HEK293T (cell line): ENCODE data around the gene FTO.

Experiments used
- ARNT ChIP-seq: fragments of 450-650 bp; IDR thresholded peaks from 2 replicates; pipeline ENCODE4 v1.6.1; 2017; ENCODE audit warnings: mild to moderate bottlenecking
- BHLHE40 ChIP-seq: fragments of 450-650 bp; IDR thresholded peaks from 2 replicates; pipeline ENCODE4 v1.6.1; 2016; ENCODE audit warnings: mild to moderate bottlenecking, moderate library complexity, borderline replicate concordance
- CTBP1 ChIP-seq: fragments of 450-650 bp; IDR thresholded peaks from 2 replicates; pipeline ENCODE4 v1.6.1; 2016; ENCODE audit warnings: borderline replicate concordance
- FOXA1 ChIP-seq: fragments of 450-650 bp; IDR thresholded peaks from 2 replicates; pipeline ENCODE4 v1.6.1; 2016; ENCODE audit warnings: mild to moderate bottlenecking
- FOXK2 ChIP-seq: fragments of 450-650 bp; IDR thresholded peaks from 2 replicates; pipeline ENCODE4 v1.6.1; 2016; ENCODE audit warnings: mild to moderate bottlenecking
- SP1 ChIP-seq: fragments of 450-650 bp; IDR thresholded peaks from 2 replicates; pipeline ENCODE4 v1.6.1; 2017
- TARDBP ChIP-seq: fragments of 450-650 bp; IDR thresholded peaks from 2 replicates; pipeline ENCODE4 v1.6.1; 2016

DNA sequence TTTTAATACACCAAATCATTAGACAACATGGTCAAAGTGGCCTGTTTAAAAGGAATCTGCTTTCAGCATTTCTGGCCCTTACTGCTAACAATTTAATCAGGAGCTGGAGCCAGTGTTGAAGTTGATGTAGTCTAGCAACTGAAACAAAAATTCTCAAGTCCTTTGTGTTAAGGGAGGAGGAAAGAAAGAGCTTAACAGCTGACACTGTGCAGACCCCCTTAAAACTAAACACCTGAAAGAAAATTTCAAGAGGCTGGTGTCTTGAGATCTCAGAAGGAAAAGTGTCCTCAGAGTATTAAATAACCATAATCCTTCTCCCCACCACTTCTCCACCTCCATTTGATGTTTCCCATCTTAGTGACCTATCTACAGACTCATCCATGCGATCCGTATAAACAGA, 232.1 kb downstream of the FTO start:
- TF ChIP-seq CTBP1: no peak
- TF ChIP-seq TARDBP: no peak
- TF ChIP-seq FOXK2: no peak
- no peak for TF ChIP-seq BHLHE40
- TF ChIP-seq FOXA1: no peak
- TF ChIP-seq SP1: no peak
- no peak for TF ChIP-seq ARNT
